ENCODE data around the gene PADI6. TPM values are rescaled to one million over a fixed set of nuclear protein-coding genes. Genes with fewer than 3 reads are reported as not detected.
"Not testable (repeated sequence)": the region's sequence is repeated elsewhere in the genome, so short reads cannot be mapped to it uniquely, and the experiment has no call there.

The PADI6 gene
- polyA plus RNA-seq, 1 donor, result not detected

- no peak for DNase-seq (ENCODE audit: low read depth)
These were observed 32.2 kb downstream of the PADI6 start for GRCh38 chr1:17404034-17404684.

- DNase-seq (ENCODE audit: low read depth), result no peak
These were observed 32.8 kb downstream of the PADI6 start for GRCh38 chr1:17404820-17405219.

GRCh38 chr1:17405898-17406759 lies 34.1 kb downstream of the PADI6 start:
- DNase-seq (ENCODE audit: low read depth), result no peak

- not testable (repeated sequence) for DNase-seq (ENCODE audit: low read depth)
These were observed 34.9 kb downstream of the PADI6 start for GRCh38 chr1:17406760-17407475.

- not testable (repeated sequence) for DNase-seq (ENCODE audit: low read depth)
These were observed 36.0 kb downstream of the PADI6 start for GRCh38 chr1:17407786-17408514.

GRCh38 chr1:17409391-17409811 lies 37.4 kb downstream of the PADI6 start:
- DNase-seq (ENCODE audit: low read depth), result no peak

- no peak for DNase-seq (ENCODE audit: low read depth)
These were observed 40.3 kb downstream of the PADI6 start for GRCh38 chr1:17412093-17412870.

- DNase-seq (ENCODE audit: low read depth), result no peak
These were observed 42.0 kb downstream of the PADI6 start for GRCh38 chr1:17414022-17414421.

GRCh38 chr1:17416389-17416788 lies 44.4 kb downstream of the PADI6 start:
- no peak for DNase-seq (ENCODE audit: low read depth)

- no peak for DNase-seq (ENCODE audit: low read depth)
These were observed 47.8 kb downstream of the PADI6 start for GRCh38 chr1:17419626-17420328.

GRCh38 chr1:17420391-17420918 lies 48.5 kb downstream of the PADI6 start:
- no peak for DNase-seq (ENCODE audit: low read depth)

- DNase-seq (ENCODE audit: low read depth), result no peak
These were observed 50.5 kb downstream of the PADI6 start for GRCh38 chr1:17422461-17422860.

- DNase-seq (ENCODE audit: low read depth), result no peak
These were observed 51.8 kb downstream of the PADI6 start for GRCh38 chr1:17423781-17424245.

GRCh38 chr1:17425806-17426600 lies 54.0 kb downstream of the PADI6 start:
- no peak for DNase-seq (ENCODE audit: low read depth)

GRCh38 chr1:17427696-17428660 lies 56.0 kb downstream of the PADI6 start:
- no peak for DNase-seq (ENCODE audit: low read depth)

- no peak for DNase-seq (ENCODE audit: low read depth)
These were observed 57.2 kb downstream of the PADI6 start for GRCh38 chr1:17429183-17429582.

- DNase-seq (ENCODE audit: low read depth), result no peak
These were observed 60.4 kb downstream of the PADI6 start for GRCh38 chr1:17432412-17432811.

GRCh38 chr1:17433261-17433660 lies 61.3 kb downstream of the PADI6 start:
- no peak for DNase-seq (ENCODE audit: low read depth)
